Panc1 (cell line): Measurements from ENCODE around the gene USP40. TPM values are rescaled to one million over a fixed set of nuclear protein-coding genes. Genes with fewer than 3 reads are reported as not detected.

ENCODE experiments used
- ATAC-seq: fragments of 200-7000 bp; cut with Tn5 transposase; 2 replicates; pipeline ENCODE4 v1.9.1; 2020; ENCODE audit warnings: mild to moderate bottlenecking, moderate library complexity
- BruUV-seq: library from RNA; stranded (reverse); fragments of 400-500 nt; replicated peaks from 2 replicates; lab custom pipeline; 2021; lab: Mats Ljungman, UMichigan
- CTCF ChIA-PET: fragments of 300-600 bp; sonication (Branson Sonifier 250); formaldehyde crosslinking; loops from one replicate; lab custom pipeline; 2022; ENCODE audit warnings: antibody characterized with exemption; lab: Charles Lee
- POLR2A ChIA-PET: fragments of 300-600 bp; sonication (Branson Sonifier 250); formaldehyde crosslinking; loops from one replicate; lab custom pipeline; 2022; ENCODE audit warnings: antibody characterized with exemption; lab: Charles Lee
- DNase-seq: peaks from one replicate; pipeline ENCODE4 v3.0.0-alpha.2; 2010; ENCODE audit warnings: low read depth, low spot score
- H3K27ac ChIP-seq: 2 replicates; pipeline ENCODE4 v1.5.1; 2011; ENCODE audit warnings: mild to moderate bottlenecking, low read length, inconsistent platforms
- H3K27me3 ChIP-seq: fragments of 200-500 bp; sonication (Bioruptor generic); 2 replicates; pipeline ENCODE4 v1.6.0; 2014; ENCODE audit warnings: low read length, inconsistent platforms; ENCODE audit not compliant: control insufficient read depth, insufficient read depth
- H3K36me3 ChIP-seq: fragments of 200-500 bp; sonication (Bioruptor generic); 2 replicates; pipeline ENCODE4 v1.5.1; 2014; ENCODE audit warnings: inconsistent platforms, mild to moderate bottlenecking, low read length, moderate library complexity; ENCODE audit not compliant: control insufficient read depth, insufficient read depth
- H3K4me1 ChIP-seq: 2 replicates; pipeline ENCODE4 v1.5.1; 2011; ENCODE audit warnings: inconsistent platforms, mild to moderate bottlenecking, low read length, moderate library complexity; ENCODE audit not compliant: control insufficient read depth, insufficient read depth
- H3K4me3 ChIP-seq, 2 experiments: 2 replicates each; pipeline ENCODE4 v1.5.1; 2011 to 2012; ENCODE audit warnings: low read depth in 2 of 2, low read length in 2 of 2, mild to moderate bottlenecking in 2 of 2, inconsistent platforms in 1 of 2, moderate library complexity in 1 of 2
- H3K9me3 ChIP-seq: fragments of 200-500 bp; sonication (Bioruptor generic); 2 replicates; pipeline ENCODE4 v1.5.1; 2014; ENCODE audit warnings: low read depth, mild to moderate bottlenecking, inconsistent platforms, low read length, moderate library complexity; ENCODE audit not compliant: control insufficient read depth, insufficient read depth
- POLR2AphosphoS5 ChIP-seq: IDR thresholded peaks from 2 replicates; pipeline ENCODE4 v1.6.1; 2012; ENCODE audit warnings: mild to moderate bottlenecking, low read depth, low read length, moderate library complexity
- SIN3A ChIP-seq: IDR thresholded peaks from 2 replicates; pipeline ENCODE4 v1.6.1; 2012; ENCODE audit warnings: low read depth, mild to moderate bottlenecking, low read length, moderate library complexity, borderline replicate concordance; ENCODE audit not compliant: insufficient read depth
- TCF7L2 ChIP-seq: IDR thresholded peaks from 2 replicates; pipeline ENCODE4 v1.6.1; 2011; ENCODE audit warnings: mild to moderate bottlenecking, low read depth, low read length, inconsistent platforms
- in situ Hi-C: cut with HindIII; loops from 2 replicates; pipeline ENCODE4 v1.10.0; 2016; ENCODE audit warnings: low sequenced_read_pairs, low pct_unique_long_range_greater_than_20kb
- intact Hi-C: fragments of 100-400 bp; cut with micrococcal nuclease; formaldehyde crosslinking; loops from one replicate; pipeline ENCODE4 v1.10.0; 2022; ENCODE audit not compliant: unreplicated experiment
- total RNA-seq: library from RNA; stranded (reverse); gene quantifications from one replicate; pipeline ENCODE4 v1.2.1, GENCODE V29; 2021; ENCODE audit not compliant: unreplicated experiment
- TF ChIP-seq, protein P1 (sequence below): fragments of 450-650 bp; IDR thresholded peaks from 2 replicates; pipeline ENCODE4 v1.5.1; 2017; ENCODE audit warnings: mild to moderate bottlenecking
- TF ChIP-seq, protein P2 (sequence below), 2 experiments: IDR thresholded peaks; 2 replicates each; pipeline ENCODE4 v1.6.1; 2011 to 2012; ENCODE audit warnings: low read depth in 2 of 2, control low read depth in 1 of 2, low read length in 1 of 2, mild to moderate bottlenecking in 1 of 2, moderate library complexity in 1 of 2; ENCODE audit not compliant: insufficient read depth in 1 of 2

USP40 gene
- total RNA-seq, 1 experiment from 2014 or later: 26.6 TPM

DNA sequence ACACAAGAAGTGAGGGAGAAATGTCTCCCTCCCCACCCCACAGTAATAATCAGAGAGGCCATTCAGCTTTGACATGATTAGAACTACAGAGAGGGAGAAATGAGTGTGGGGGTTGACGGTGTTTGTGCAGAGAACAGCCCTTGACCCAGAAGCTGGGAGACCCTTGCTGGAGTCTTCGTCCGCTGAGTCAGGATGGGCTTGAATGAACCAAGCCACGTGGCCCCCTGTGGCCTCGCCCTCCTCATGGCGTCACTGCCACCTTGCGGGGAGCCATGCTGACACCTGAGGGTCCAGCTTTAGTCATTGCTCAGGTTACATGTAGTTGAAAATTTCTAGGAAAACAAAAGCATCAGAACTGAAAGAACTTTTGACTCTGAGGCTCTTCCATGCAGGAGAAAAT lies 111.1 kb downstream of the USP40 start:
- BruUV-seq: no TSS peak
- POLR2A ChIA-PET: no interaction called here
- Histone ChIP-seq H3K36me3 (peaks cover 20% of the 10 kb centered on the region), H3K4me3 (no peak overlapping the region), H3K27me3 (no peaks in the 10 kb centered on the region), H3K27ac (no peak overlapping the region), H3K9me3 (no peaks in the 10 kb centered on the region), H3K4me1 (no peaks in the 10 kb centered on the region)
- CTCF ChIA-PET: no interaction called here
- TF ChIP-seq, protein P1, sequence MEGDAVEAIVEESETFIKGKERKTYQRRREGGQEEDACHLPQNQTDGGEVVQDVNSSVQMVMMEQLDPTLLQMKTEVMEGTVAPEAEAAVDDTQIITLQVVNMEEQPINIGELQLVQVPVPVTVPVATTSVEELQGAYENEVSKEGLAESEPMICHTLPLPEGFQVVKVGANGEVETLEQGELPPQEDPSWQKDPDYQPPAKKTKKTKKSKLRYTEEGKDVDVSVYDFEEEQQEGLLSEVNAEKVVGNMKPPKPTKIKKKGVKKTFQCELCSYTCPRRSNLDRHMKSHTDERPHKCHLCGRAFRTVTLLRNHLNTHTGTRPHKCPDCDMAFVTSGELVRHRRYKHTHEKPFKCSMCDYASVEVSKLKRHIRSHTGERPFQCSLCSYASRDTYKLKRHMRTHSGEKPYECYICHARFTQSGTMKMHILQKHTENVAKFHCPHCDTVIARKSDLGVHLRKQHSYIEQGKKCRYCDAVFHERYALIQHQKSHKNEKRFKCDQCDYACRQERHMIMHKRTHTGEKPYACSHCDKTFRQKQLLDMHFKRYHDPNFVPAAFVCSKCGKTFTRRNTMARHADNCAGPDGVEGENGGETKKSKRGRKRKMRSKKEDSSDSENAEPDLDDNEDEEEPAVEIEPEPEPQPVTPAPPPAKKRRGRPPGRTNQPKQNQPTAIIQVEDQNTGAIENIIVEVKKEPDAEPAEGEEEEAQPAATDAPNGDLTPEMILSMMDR: no peak
- TF ChIP-seq TCF7L2 (no peak), POLR2AphosphoS5 (no peak), SIN3A (no peak)
- TF ChIP-seq, protein P2, sequence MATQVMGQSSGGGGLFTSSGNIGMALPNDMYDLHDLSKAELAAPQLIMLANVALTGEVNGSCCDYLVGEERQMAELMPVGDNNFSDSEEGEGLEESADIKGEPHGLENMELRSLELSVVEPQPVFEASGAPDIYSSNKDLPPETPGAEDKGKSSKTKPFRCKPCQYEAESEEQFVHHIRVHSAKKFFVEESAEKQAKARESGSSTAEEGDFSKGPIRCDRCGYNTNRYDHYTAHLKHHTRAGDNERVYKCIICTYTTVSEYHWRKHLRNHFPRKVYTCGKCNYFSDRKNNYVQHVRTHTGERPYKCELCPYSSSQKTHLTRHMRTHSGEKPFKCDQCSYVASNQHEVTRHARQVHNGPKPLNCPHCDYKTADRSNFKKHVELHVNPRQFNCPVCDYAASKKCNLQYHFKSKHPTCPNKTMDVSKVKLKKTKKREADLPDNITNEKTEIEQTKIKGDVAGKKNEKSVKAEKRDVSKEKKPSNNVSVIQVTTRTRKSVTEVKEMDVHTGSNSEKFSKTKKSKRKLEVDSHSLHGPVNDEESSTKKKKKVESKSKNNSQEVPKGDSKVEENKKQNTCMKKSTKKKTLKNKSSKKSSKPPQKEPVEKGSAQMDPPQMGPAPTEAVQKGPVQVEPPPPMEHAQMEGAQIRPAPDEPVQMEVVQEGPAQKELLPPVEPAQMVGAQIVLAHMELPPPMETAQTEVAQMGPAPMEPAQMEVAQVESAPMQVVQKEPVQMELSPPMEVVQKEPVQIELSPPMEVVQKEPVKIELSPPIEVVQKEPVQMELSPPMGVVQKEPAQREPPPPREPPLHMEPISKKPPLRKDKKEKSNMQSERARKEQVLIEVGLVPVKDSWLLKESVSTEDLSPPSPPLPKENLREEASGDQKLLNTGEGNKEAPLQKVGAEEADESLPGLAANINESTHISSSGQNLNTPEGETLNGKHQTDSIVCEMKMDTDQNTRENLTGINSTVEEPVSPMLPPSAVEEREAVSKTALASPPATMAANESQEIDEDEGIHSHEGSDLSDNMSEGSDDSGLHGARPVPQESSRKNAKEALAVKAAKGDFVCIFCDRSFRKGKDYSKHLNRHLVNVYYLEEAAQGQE (IDR thresholded peaks at IDR 0.05; ENCODE audit: insufficient read depth in 1 of 2, low read depth in 2 of 2, low read length in 1 of 2): no peak
- intact Hi-C loops (no loop called here), in situ Hi-C loops (no loop called here)
- ATAC-seq (no peak), DNase-seq (no peak)

DNA sequence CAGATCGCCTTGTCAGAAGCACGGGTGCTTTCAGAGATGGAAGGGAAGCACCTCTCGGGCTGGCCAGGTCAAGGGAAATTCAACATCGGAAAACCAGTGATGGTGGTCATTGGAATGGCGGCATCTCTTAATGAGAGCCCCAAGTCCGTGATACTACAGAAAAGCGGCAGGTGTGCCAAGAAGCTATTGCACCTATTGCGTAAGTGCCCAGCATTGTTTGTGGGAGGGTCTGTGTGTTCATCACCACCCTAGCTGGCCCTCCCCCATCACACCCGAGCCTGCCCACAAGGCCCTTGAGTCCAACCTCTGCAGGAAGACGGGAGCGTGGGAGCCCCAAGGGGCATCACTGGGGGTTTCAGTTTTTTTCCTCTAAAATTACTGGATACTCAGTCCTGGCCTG lies 111.6 kb downstream of the USP40 start:
- CTCF ChIA-PET: no interaction called here
- DNase-seq (no peak), ATAC-seq (no peak)
- H3K27ac ChIP-seq: no peak overlapping the region
- peaks cover 20% of the 10 kb centered on the region for H3K36me3 ChIP-seq
- BruUV-seq: no TSS peak
- no peak for TF ChIP-seq TCF7L2
- TF ChIP-seq, protein P1: no peak
- no peak for TF ChIP-seq POLR2AphosphoS5
- in situ Hi-C loops: no loop called here
- POLR2A ChIA-PET: no interaction called here
- intact Hi-C loops: no loop called here
- no peaks in the 10 kb centered on the region for H3K27me3 ChIP-seq
- H3K4me1 ChIP-seq: no peaks in the 10 kb centered on the region
- H3K9me3 ChIP-seq: no peaks in the 10 kb centered on the region
- H3K4me3 ChIP-seq: no peak overlapping the region
